Bronchial epithelial cell (primary cell): ENCODE results near the gene ST8SIA5. TPM values are rescaled to one million over a fixed set of nuclear protein-coding genes. Genes with fewer than 3 reads are reported as not detected.

Experiments used
- DNase-seq: peaks from one replicate; pipeline ENCODE4 v3.0.0-alpha.2; 2010; ENCODE audit warnings: low read depth
- FAIRE-seq: peaks from 2 replicates; lab custom pipeline; 2011; peaks lifted over from hg19 to GRCh38; lab: Jason Lieb, UNC
- H3K27me3 ChIP-seq: 2 replicates; pipeline ENCODE4 v1.5.1; 2011; ENCODE audit warnings: low read length; ENCODE audit not compliant: control insufficient read depth, insufficient read depth
- H3K36me3 ChIP-seq: 2 replicates; pipeline ENCODE4 v1.5.1; 2011; ENCODE audit warnings: low read length; ENCODE audit not compliant: control insufficient read depth, insufficient read depth
- H3K4me3 ChIP-seq: 2 replicates; pipeline ENCODE4 v1.5.1; 2011; ENCODE audit warnings: mild to moderate bottlenecking, low read depth, low read length, control low read depth
- CTCF ChIP-seq: IDR thresholded peaks from 2 replicates; pipeline ENCODE4 v1.5.1; 2011; ENCODE audit warnings: mild to moderate bottlenecking, moderate library complexity, low read length, control low read depth, inconsistent platforms; ENCODE audit not compliant: insufficient read depth, severe bottlenecking
- total RNA-seq: library from RNA; depleted of rRNA; stranded (reverse); fragments of >200 nt; gene quantifications from 2 replicates; pipeline ENCODE4 v1.2.1, GENCODE V29; 2014

The ST8SIA5 gene
- total RNA-seq, 1 donor from 2014 or later, result not detected

GRCh38 chr18:46761059-46761769 lies 4.4 kb upstream of the ST8SIA5 start:
- no peak for TF ChIP-seq CTCF
- no peak overlapping the region for H3K4me3 ChIP-seq
- no peak for FAIRE-seq
- H3K27me3 ChIP-seq, result peaks cover 20% of the 10 kb centered on the region
- H3K36me3 ChIP-seq, result no peaks in the 10 kb centered on the region
- no peak for DNase-seq

- no peak for FAIRE-seq
- Histone ChIP-seq H3K4me3 (no peak overlapping the region), H3K36me3 (no peaks in the 10 kb centered on the region), H3K27me3 (peaks cover 32% of the 10 kb centered on the region)
- DNase-seq, result no peak
- TF ChIP-seq CTCF, result no peak
Measured at GRCh38 chr18:46759890-46760289, 3.0 kb upstream of the ST8SIA5 start.

- H3K4me3 ChIP-seq, result no peak overlapping the region
- no peak for TF ChIP-seq CTCF
- H3K27me3 ChIP-seq, result peaks cover 35% of the 10 kb centered on the region
- no peak for DNase-seq
- FAIRE-seq, result no peak
- H3K36me3 ChIP-seq, result no peaks in the 10 kb centered on the region
Measured at GRCh38 chr18:46756025-46756558, 761 bp downstream of the ST8SIA5 start.

GRCh38 chr18:46755315-46756024 lies 1.4 kb downstream of the ST8SIA5 start:
- Histone ChIP-seq H3K36me3 (no peaks in the 10 kb centered on the region), H3K4me3 (no peak overlapping the region), H3K27me3 (peaks cover 35% of the 10 kb centered on the region)
- no peak for TF ChIP-seq CTCF
- DNase-seq (no peak), FAIRE-seq (no peak)

GRCh38 chr18:46754661-46755292 lies 2.1 kb downstream of the ST8SIA5 start:
- DNase-seq, result no peak
- Histone ChIP-seq H3K36me3 (no peaks in the 10 kb centered on the region), H3K4me3 (no peak overlapping the region), H3K27me3 (peaks cover 33% of the 10 kb centered on the region)
- FAIRE-seq, result no peak
- TF ChIP-seq CTCF, result no peak
